Activated T-cell treated with anti-CD3 and anti-CD28 coated beads, Interleukin-2, amount 50 U/mL, for 1 hour (primary cell): ENCODE results near the gene ITSN1.
"Not testable (repeated sequence)": the region's sequence is repeated elsewhere in the genome, so short reads cannot be mapped to it uniquely, and the experiment has no call there.

Source experiments
- DNase-seq: peaks from one replicate; pipeline ENCODE4 v3.0.0-alpha.2; 2020

The ITSN1 gene

GRCh38 chr21:33899199-33899598 is 256.9 kb downstream of the ITSN1 start:
- no peak for DNase-seq

- no peak for DNase-seq
Observed at GRCh38 chr21:33901412-33902288, 259.3 kb downstream of the ITSN1 start.

GRCh38 chr21:33902349-33902748 is 260.0 kb downstream of the ITSN1 start:
- no peak for DNase-seq

- DNase-seq = no peak
Observed at GRCh38 chr21:33904041-33904440, 261.7 kb downstream of the ITSN1 start.

GRCh38 chr21:33908760-33909159 is 266.5 kb downstream of the ITSN1 start:
- no peak for DNase-seq

GRCh38 chr21:33909756-33910155 is 267.5 kb downstream of the ITSN1 start:
- DNase-seq = no peak

- DNase-seq = no peak
Observed at GRCh38 chr21:33914188-33914587, 271.9 kb downstream of the ITSN1 start.

GRCh38 chr21:33915368-33916199 is 273.3 kb downstream of the ITSN1 start, which contains the start of gene ATP5PO:
ATP5PO (minus strand) TSS chr21:33915804; CDS start chr21:33915763, 41 bp downstream.
- peak; percentile 95 for DNase-seq

GRCh38 chr21:33916200-33916567 is 273.9 kb downstream of the ITSN1 start:
- no peak for DNase-seq

- DNase-seq = no peak
Observed at GRCh38 chr21:33917421-33917820, 275.1 kb downstream of the ITSN1 start.

- peak; percentile 91 for DNase-seq
Observed at GRCh38 chr21:33924079-33924765, 281.9 kb downstream of the ITSN1 start.

GRCh38 chr21:33924766-33925100 is 282.4 kb downstream of the ITSN1 start:
- DNase-seq = no peak

- DNase-seq = not testable (repeated sequence)
Observed at GRCh38 chr21:33926248-33926647, 283.9 kb downstream of the ITSN1 start.

GRCh38 chr21:33931052-33931798 is 288.9 kb downstream of the ITSN1 start:
- DNase-seq = peak; percentile 70

- DNase-seq = peak; percentile 43
Observed at GRCh38 chr21:33931799-33932390, 289.6 kb downstream of the ITSN1 start.

- DNase-seq = no peak
Observed at GRCh38 chr21:33932731-33933130, 290.4 kb downstream of the ITSN1 start.

GRCh38 chr21:33936301-33937038 is 294.2 kb downstream of the ITSN1 start:
- DNase-seq = peak; percentile 38

GRCh38 chr21:33937146-33937545 is 294.8 kb downstream of the ITSN1 start:
- no peak for DNase-seq

GRCh38 chr21:33937931-33938339 is 295.6 kb downstream of the ITSN1 start:
- DNase-seq = peak; percentile 33

- DNase-seq = no peak
Observed at GRCh38 chr21:33938381-33938780, 296.1 kb downstream of the ITSN1 start.

- no peak for DNase-seq
Observed at GRCh38 chr21:33939226-33939625, 296.9 kb downstream of the ITSN1 start.
